ENCODE results near the gene SBNO1. TPM values are rescaled to one million over a fixed set of nuclear protein-coding genes. Genes with fewer than 3 reads are reported as not detected.

Gene SBNO1
- total RNA-seq, 6 experiments from 2014 or later, result 32.3 to 38.2 (median 35.3) TPM

DNA sequence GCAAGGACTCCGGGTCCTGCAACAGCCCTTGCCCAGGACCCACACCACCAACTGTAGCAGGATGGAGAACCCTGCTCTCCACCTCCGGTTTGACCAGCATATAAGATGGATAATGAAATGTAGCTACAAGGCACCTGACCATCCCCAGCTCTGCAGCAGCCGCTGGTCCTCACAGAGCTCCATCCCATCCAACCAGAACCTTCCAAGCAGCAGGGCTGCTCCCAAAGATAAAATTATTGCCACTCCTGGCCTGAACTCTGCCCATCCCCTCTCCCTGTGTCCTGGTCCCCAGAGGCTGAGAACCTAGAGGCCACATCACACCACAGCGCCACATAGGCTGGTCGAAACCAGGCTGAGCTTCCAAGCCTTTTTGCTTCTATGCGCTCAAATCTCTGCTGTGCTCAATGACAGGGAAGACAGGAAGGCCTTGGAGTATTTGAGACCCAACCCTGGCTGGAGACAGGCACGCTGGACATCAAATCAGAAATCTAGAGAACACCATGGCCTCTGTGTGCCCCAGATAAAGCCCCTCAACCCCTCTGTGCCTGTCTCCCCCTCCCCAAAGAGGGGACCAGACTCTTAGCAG lies 97.2 kb downstream of the SBNO1 start:
- Mint-ChIP-seq H3K9me3 (no peaks in the 10 kb centered on the region), H3K27ac (peak overlapping the region; percentile 63), H3K4me3 (no peak overlapping the region), H3K27me3 (ENCODE audit: insufficient read depth) (peaks cover 2% of the 10 kb centered on the region; the same call in 1 of the 2 replicates), H3K4me1 (ENCODE audit: low read depth) (peaks cover 24% of the 10 kb centered on the region), H3K36me3 (ENCODE audit: low read depth) (peaks cover 4% of the 10 kb centered on the region)
- DNase-seq, result no peak
- TF ChIP-seq, protein P1, sequence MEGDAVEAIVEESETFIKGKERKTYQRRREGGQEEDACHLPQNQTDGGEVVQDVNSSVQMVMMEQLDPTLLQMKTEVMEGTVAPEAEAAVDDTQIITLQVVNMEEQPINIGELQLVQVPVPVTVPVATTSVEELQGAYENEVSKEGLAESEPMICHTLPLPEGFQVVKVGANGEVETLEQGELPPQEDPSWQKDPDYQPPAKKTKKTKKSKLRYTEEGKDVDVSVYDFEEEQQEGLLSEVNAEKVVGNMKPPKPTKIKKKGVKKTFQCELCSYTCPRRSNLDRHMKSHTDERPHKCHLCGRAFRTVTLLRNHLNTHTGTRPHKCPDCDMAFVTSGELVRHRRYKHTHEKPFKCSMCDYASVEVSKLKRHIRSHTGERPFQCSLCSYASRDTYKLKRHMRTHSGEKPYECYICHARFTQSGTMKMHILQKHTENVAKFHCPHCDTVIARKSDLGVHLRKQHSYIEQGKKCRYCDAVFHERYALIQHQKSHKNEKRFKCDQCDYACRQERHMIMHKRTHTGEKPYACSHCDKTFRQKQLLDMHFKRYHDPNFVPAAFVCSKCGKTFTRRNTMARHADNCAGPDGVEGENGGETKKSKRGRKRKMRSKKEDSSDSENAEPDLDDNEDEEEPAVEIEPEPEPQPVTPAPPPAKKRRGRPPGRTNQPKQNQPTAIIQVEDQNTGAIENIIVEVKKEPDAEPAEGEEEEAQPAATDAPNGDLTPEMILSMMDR (IDR thresholded peaks at IDR 0.05), result no peak

DNA sequence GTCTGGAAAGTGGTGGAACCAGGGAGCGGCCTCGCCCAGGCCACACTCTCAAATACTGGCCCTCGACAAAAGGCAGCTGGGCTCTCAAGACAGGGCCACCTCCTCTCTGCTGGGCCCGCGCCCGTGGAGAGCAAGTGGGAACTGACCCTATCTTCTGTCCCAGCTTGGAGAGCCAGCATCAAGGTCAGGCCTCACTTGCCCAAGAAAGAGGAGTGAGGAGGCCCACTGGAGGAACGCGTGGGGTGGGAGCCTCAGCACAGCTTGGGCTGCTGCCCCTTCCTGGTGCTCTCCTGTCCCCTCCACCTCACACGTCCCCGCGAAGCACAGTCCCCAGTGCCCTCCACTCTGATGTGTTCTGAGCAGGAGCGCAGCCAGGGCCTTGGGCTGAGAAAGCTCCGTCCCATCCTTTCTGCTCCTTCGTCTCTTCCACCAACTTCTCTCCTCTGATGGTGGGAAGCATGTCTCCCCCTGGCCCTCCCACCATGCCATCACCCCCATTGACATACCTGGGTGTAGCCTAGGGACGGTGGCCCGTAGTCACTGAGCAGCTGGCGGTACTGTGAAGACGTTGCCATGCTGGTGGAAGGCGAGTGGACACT lies 97.9 kb downstream of the SBNO1 start:
- DNase-seq, result no peak
- no peak overlapping the region for H3K4me3 Mint-ChIP-seq
- H3K4me1 Mint-ChIP-seq (ENCODE audit: low read depth), result peaks cover 21% of the 10 kb centered on the region
- H3K27ac Mint-ChIP-seq, result peak overlapping the region; percentile 63; the same call in 1 of the 2 replicates
- H3K9me3 Mint-ChIP-seq, result no peaks in the 10 kb centered on the region
- H3K36me3 Mint-ChIP-seq (ENCODE audit: low read depth), result peaks cover 4% of the 10 kb centered on the region
- peaks cover 2% of the 10 kb centered on the region; the same call in 1 of the 2 replicates for H3K27me3 Mint-ChIP-seq (ENCODE audit: insufficient read depth)
- TF ChIP-seq, protein P1 (IDR thresholded peaks at IDR 0.05), result no peak

DNA sequence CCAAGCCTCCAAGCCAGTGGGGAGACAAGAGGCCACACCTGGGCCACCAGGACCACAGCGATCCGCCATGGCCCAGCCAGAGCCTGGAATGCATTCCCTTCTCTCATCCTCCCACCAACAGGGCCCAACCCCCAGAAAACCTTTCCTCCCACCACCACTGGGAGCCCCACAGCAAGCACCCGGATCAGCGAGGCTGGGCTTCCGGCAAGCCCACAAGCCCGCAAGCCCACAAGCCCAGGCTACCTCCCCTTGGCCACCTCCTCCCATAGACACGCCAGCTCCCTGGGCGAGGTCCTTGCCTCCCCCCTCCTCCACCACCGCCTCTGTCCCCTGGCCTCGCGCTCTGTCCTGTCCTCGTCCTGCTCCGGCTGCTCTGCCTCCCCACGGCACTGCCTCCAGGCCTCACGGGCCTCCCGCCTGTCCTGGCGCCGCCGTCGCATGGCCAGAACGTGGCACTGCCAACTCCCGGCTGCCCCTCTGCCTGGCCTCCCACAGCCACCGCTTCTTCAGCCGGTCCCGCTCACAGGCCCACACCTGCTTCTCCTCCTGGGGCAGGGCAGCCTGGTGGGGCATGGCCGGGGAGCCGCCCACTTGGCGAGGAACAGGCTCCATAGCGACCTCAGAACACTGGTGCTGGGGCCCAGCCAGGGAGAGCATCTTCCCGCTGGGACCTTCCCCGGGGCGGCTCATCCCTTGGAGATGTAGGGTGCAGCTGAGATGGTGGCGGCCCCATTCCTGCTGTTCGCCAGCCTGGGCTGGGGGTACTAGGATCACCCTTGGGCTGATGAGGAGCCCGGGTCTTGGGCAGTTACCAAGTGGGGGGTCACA lies 98.6 kb downstream of the SBNO1 start:
- Mint-ChIP-seq H3K4me3 (no peak overlapping the region), H3K27ac (no peak overlapping the region)

DNA sequence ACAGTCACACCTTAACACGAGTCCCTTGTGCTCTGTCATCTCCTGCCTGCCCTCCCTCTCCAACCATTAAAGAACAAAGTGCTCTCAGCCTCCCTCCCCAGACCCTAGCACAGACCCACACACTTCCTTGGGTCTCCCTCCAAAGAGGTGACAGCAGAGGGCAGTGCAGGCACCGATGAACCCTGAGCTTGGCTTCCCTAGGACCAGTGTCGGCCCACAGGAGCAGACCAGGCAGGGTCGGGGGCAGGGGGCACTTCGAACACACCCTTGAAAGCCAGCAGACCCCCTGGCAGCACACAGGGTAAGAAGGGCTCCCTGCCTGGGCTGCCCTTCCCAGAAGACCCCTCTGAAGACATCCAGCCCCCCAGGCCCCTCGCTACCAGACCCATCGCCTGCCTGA lies 100.0 kb downstream of the SBNO1 start:
- Mint-ChIP-seq H3K9me3 (no peaks in the 10 kb centered on the region), H3K36me3 (ENCODE audit: low read depth) (peaks cover 18% of the 10 kb centered on the region), H3K27me3 (ENCODE audit: insufficient read depth) (no peaks in the 10 kb centered on the region), H3K4me3 (no peak overlapping the region), H3K4me1 (ENCODE audit: low read depth) (peaks cover 21% of the 10 kb centered on the region), H3K27ac (peak overlapping the region; percentile 17; the same call in 1 of the 2 replicates)
- TF ChIP-seq, protein P1 (IDR thresholded peaks at IDR 0.05), result peak; percentile 19; the same call in 1 of the 2 replicates
- no peak for DNase-seq

More for the DNA sequence above, 98.6 kb downstream of the SBNO1 start:
- TF ChIP-seq, protein P1 (IDR thresholded peaks at IDR 0.05), result no peak
- Mint-ChIP-seq H3K27me3 (ENCODE audit: insufficient read depth) (peaks cover 2% of the 10 kb centered on the region; the same call in 1 of the 2 replicates), H3K4me1 (ENCODE audit: low read depth) (peaks cover 21% of the 10 kb centered on the region), H3K36me3 (ENCODE audit: low read depth) (peaks cover 9% of the 10 kb centered on the region), H3K9me3 (no peaks in the 10 kb centered on the region)
- DNase-seq, result no peak

DNA sequence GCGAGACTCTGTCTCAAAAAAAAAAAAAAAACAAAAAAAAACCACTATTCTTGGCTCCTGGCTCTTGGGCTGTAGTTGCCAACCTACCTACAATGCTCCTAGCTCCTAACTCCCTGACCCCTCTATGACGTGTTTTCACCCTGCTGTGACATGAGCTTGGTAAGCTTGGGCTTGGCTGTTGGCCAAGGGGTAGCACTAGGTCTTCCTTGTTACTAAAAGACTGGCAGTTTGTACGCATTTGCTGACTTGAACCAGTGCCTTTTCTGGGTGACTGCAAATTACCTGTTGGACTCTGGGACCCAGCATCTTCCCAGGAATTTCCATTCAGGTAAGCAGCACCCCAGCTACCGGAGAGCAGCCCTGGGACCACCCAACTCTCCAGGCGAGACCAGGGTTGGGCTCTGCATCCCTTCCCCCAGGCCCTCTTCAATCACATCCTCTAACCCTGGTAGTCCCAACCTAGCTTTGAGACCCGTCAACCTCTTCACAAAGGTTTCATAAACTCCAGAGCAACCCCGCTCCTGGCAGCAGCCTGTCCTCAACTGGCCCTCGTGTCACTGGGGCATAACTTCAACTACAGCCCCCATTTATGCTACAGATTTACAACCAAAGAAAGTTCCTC lies 101.3 kb downstream of the SBNO1 start:
- Mint-ChIP-seq H3K27me3 (ENCODE audit: insufficient read depth) (no peaks in the 10 kb centered on the region), H3K9me3 (no peaks in the 10 kb centered on the region), H3K27ac (no peak overlapping the region), H3K36me3 (ENCODE audit: low read depth) (peaks cover 24% of the 10 kb centered on the region), H3K4me3 (no peak overlapping the region), H3K4me1 (ENCODE audit: low read depth) (peaks cover 10% of the 10 kb centered on the region)
- no peak for DNase-seq
- TF ChIP-seq, protein P1 (IDR thresholded peaks at IDR 0.05), result no peak

Data from HFFc6 (cell line).